PFSK-1 (cell line): ENCODE results near the gene LRRC8B.

Experiments used
- FOXP2 ChIP-seq: optimal IDR thresholded peaks from 2 replicates; pipeline ENCODE3; 2011; ENCODE audit warnings: borderline replicate concordance, control low read depth, inconsistent platforms; ENCODE audit not compliant: insufficient read depth; ENCODE audit errors: extremely low read length, extremely low read depth
- POLR2AphosphoS5 ChIP-seq: IDR thresholded peaks from 2 replicates; pipeline ENCODE4 v1.6.1; 2012; ENCODE audit warnings: low read depth, mild to moderate bottlenecking, control low read depth, low read length, moderate library complexity
- SIN3A ChIP-seq: IDR thresholded peaks from 2 replicates; pipeline ENCODE4 v1.6.1; 2012; ENCODE audit warnings: mild to moderate bottlenecking, low read length, moderate library complexity, borderline replicate concordance; ENCODE audit not compliant: insufficient read depth
- TAF1 ChIP-seq: IDR thresholded peaks from 2 replicates; pipeline ENCODE4 v1.6.1; 2012; ENCODE audit warnings: low read length, control low read depth, borderline replicate concordance; ENCODE audit not compliant: insufficient read depth
- TF ChIP-seq, protein P1 (sequence below), 2 experiments: IDR thresholded peaks; 2 replicates each; pipeline versions ENCODE4 v1.6.1 to v1.8.0; 2011 to 2012; ENCODE audit warnings: low read depth in 2 of 2, low read length in 2 of 2, control low read depth in 1 of 2, inconsistent platforms in 1 of 2, mild to moderate bottlenecking in 1 of 2, moderate library complexity in 1 of 2; ENCODE audit not compliant: insufficient read depth in 1 of 2

LRRC8B gene

GRCh38 chr1:89641781-89642180 is 117.2 kb downstream of the LRRC8B start:
- no peak for TF ChIP-seq POLR2AphosphoS5
- TF ChIP-seq TAF1: no peak
- no peak for TF ChIP-seq SIN3A
- TF ChIP-seq, protein P1, sequence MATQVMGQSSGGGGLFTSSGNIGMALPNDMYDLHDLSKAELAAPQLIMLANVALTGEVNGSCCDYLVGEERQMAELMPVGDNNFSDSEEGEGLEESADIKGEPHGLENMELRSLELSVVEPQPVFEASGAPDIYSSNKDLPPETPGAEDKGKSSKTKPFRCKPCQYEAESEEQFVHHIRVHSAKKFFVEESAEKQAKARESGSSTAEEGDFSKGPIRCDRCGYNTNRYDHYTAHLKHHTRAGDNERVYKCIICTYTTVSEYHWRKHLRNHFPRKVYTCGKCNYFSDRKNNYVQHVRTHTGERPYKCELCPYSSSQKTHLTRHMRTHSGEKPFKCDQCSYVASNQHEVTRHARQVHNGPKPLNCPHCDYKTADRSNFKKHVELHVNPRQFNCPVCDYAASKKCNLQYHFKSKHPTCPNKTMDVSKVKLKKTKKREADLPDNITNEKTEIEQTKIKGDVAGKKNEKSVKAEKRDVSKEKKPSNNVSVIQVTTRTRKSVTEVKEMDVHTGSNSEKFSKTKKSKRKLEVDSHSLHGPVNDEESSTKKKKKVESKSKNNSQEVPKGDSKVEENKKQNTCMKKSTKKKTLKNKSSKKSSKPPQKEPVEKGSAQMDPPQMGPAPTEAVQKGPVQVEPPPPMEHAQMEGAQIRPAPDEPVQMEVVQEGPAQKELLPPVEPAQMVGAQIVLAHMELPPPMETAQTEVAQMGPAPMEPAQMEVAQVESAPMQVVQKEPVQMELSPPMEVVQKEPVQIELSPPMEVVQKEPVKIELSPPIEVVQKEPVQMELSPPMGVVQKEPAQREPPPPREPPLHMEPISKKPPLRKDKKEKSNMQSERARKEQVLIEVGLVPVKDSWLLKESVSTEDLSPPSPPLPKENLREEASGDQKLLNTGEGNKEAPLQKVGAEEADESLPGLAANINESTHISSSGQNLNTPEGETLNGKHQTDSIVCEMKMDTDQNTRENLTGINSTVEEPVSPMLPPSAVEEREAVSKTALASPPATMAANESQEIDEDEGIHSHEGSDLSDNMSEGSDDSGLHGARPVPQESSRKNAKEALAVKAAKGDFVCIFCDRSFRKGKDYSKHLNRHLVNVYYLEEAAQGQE (IDR thresholded peaks at IDR 0.05; ENCODE audit: insufficient read depth in 1 of 2, low read depth in 2 of 2, low read length in 2 of 2): no peak
- no peak for TF ChIP-seq FOXP2

DNA sequence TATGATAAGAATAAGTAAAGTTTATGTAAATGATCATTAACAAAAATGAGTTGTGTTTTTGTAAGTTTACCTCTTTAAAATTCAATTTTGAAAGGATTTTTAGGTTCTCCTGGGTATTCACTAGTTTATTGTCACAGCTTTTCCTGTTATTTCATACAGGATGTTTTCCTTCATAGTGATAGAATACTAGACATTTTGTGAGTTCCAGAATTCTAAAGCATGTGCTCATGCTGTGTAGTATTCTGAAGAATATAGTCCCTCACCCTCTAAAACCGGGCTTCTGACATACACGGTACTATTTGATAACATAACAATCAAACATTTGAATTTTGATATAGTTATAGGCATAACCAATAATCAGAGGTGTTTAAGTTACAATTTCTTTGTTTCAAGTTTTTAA is 118.9 kb downstream of the LRRC8B start:
- TF ChIP-seq TAF1 (no peak), POLR2AphosphoS5 (no peak), SIN3A (no peak)

GRCh38 chr1:89644119-89644814 is 119.6 kb downstream of the LRRC8B start:
- TF ChIP-seq POLR2AphosphoS5: no peak
- TF ChIP-seq TAF1: no peak
- TF ChIP-seq SIN3A: no peak
- TF ChIP-seq, protein P1 (IDR thresholded peaks at IDR 0.05; ENCODE audit: insufficient read depth in 1 of 2, low read depth in 2 of 2, low read length in 2 of 2): no peak
- TF ChIP-seq FOXP2: no peak

GRCh38 chr1:89646259-89646658 is 121.6 kb downstream of the LRRC8B start:
- TF ChIP-seq TAF1: no peak
- TF ChIP-seq FOXP2: no peak
- TF ChIP-seq SIN3A: no peak
- no peak for TF ChIP-seq POLR2AphosphoS5
- TF ChIP-seq, protein P1 (IDR thresholded peaks at IDR 0.05; ENCODE audit: insufficient read depth in 1 of 2, low read depth in 2 of 2, low read length in 2 of 2): no peak
